ENCODE results near the gene KRTAP4-6.
A peak's percentile ranks its signal among the peaks of the same experiment; 100 is the strongest.
"Not testable (repeated sequence)": the region's sequence is repeated elsewhere in the genome, so short reads cannot be mapped to it uniquely, and the experiment has no call there.

KRTAP4-6 gene

GRCh38 chr17:41104386-41105038, 35.8 kb downstream of the KRTAP4-6 start:
- FAIRE-seq = peak; percentile 45

GRCh38 chr17:41103896-41104295, 36.4 kb downstream of the KRTAP4-6 start:
- no peak for FAIRE-seq

- no peak for FAIRE-seq
Observed at GRCh38 chr17:41101586-41102259, 38.6 kb downstream of the KRTAP4-6 start, which contains the start of gene KRTAP4-16. KRTAP4-16 (minus strand) TSS chr17:41102209; CDS start chr17:41102209, 0 bp downstream.

GRCh38 chr17:41099682-41100480, 40.5 kb downstream of the KRTAP4-6 start:
- FAIRE-seq = not testable (repeated sequence)

GRCh38 chr17:41098481-41098880, 41.9 kb downstream of the KRTAP4-6 start:
- no peak for FAIRE-seq

- FAIRE-seq = no peak
Observed at GRCh38 chr17:41098042-41098441, 42.3 kb downstream of the KRTAP4-6 start, which contains the start of gene KRTAP4-8. KRTAP4-8 (minus strand) TSS chr17:41098142; CDS start chr17:41098084, 58 bp downstream.

- no peak for FAIRE-seq
Observed at GRCh38 chr17:41096055-41096454, 44.3 kb downstream of the KRTAP4-6 start.
